ENCODE results near the gene COTL1. TPM values are rescaled to one million over a fixed set of nuclear protein-coding genes. Genes with fewer than 3 reads are reported as not detected.

COTL1 gene
- total RNA-seq, 4 donors from 2014 or later: 29.9 to 84.9 (median 52.6) TPM

DNA sequence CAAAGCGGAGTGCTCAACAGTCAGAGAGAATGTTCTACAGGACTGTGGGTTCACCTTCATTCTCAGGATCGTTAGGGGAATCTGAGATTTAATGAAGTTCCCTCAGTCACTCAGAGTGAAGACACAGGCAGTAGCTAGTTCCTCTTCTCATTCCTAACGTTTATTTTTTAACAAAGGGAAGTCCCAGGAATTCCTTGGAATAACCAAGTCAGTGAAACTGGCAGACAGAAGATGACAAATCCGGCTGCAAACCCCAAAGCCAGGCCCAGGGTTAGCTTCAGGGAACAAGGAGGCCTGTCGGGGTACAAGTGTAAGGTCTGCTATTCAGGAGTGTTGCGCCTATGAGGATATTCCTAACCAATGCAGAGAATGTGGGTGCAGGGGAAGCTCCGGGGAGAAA, 42.0 kb downstream of the COTL1 start:
- DNase-seq (ENCODE audit: low spot score in 2 of 2): no peak
- Histone ChIP-seq H3K27me3 (no peaks in the 10 kb centered on the region), H3K4me3 (no peak overlapping the region), H3K4me1 (peaks cover 0 to 4% (median 0%) of the 10 kb centered on the region in 4 donors), H3K9me3 (no peaks in the 10 kb centered on the region), H3K36me3 (peaks cover 0 to 10% (median 0%) of the 10 kb centered on the region in 3 donors), H3K27ac (no peak overlapping the region)
- 81 to 85% methylated on average over 7 of the region's 7 CpGs for WGBS, 2 donors
- TF ChIP-seq, protein P1, sequence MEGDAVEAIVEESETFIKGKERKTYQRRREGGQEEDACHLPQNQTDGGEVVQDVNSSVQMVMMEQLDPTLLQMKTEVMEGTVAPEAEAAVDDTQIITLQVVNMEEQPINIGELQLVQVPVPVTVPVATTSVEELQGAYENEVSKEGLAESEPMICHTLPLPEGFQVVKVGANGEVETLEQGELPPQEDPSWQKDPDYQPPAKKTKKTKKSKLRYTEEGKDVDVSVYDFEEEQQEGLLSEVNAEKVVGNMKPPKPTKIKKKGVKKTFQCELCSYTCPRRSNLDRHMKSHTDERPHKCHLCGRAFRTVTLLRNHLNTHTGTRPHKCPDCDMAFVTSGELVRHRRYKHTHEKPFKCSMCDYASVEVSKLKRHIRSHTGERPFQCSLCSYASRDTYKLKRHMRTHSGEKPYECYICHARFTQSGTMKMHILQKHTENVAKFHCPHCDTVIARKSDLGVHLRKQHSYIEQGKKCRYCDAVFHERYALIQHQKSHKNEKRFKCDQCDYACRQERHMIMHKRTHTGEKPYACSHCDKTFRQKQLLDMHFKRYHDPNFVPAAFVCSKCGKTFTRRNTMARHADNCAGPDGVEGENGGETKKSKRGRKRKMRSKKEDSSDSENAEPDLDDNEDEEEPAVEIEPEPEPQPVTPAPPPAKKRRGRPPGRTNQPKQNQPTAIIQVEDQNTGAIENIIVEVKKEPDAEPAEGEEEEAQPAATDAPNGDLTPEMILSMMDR (IDR thresholded peaks at IDR 0.05): no peak

- H3K4me1 ChIP-seq: peaks cover 0 to 4% (median 0%) of the 10 kb centered on the region in 4 donors
- no peak for DNase-seq (ENCODE audit: low spot score in 2 of 2)
- no peaks in the 10 kb centered on the region for H3K27me3 ChIP-seq
- no peak overlapping the region for H3K27ac ChIP-seq
- 73 to 74% methylated on average over 12 of the region's 12 CpGs for WGBS, 2 donors
- H3K9me3 ChIP-seq: peaks cover 0 to 12% (median 0%) of the 10 kb centered on the region in 4 donors
- TF ChIP-seq, protein P1 (IDR thresholded peaks at IDR 0.05): no peak
- TF ChIP-seq POLR2A (IDR thresholded peaks at IDR 0.05): no peak
- TF ChIP-seq EP300 (IDR thresholded peaks at IDR 0.05): no peak
- peaks cover 0 to 12% (median 0%) of the 10 kb centered on the region in 3 donors for H3K36me3 ChIP-seq
- no peak overlapping the region for H3K4me3 ChIP-seq
Measured at GRCh38 chr16:84574191-84574590, 43.7 kb downstream of the COTL1 start.

DNA sequence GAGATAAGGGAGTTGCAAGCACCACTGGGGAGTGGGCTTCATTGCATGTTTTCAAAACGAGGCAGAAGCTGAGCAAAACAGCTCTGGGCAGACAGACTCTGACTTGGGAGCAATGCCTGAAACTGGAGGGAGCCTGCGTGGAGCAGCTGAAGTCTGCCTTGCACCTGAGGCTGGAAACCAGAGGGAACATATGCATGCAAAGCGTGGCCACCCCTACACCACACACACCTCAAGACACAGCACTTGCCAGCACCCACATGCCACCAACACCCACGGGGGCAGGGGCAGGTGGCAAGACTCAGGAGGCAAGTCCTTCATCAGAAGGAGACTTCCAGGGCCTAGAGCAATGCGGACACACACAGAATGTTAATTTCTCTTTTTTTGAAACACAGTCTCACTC, 45.8 kb downstream of the COTL1 start:
- H3K27me3 ChIP-seq: no peaks in the 10 kb centered on the region
- H3K36me3 ChIP-seq: peaks cover 0 to 12% (median 0%) of the 10 kb centered on the region in 3 donors
- H3K4me3 ChIP-seq: no peak overlapping the region
- no peaks in the 10 kb centered on the region for H3K4me1 ChIP-seq
- TF ChIP-seq, protein P1 (IDR thresholded peaks at IDR 0.05): no peak
- TF ChIP-seq POLR2A (IDR thresholded peaks at IDR 0.05): no peak
- TF ChIP-seq EP300 (IDR thresholded peaks at IDR 0.05): no peak
- 81 to 84% methylated on average over 5 of the region's 5 CpGs for WGBS, 2 donors
- H3K9me3 ChIP-seq: peaks cover 0 to 12% (median 0%) of the 10 kb centered on the region in 4 donors
- H3K27ac ChIP-seq: no peak overlapping the region
- DNase-seq (ENCODE audit: low spot score in 2 of 2): no peak

- 95 to 98% methylated on average over 13 of the region's 13 CpGs for WGBS, 2 donors
- DNase-seq (ENCODE audit: low spot score in 2 of 2): no peak
- peaks cover 0 to 12% (median 0%) of the 10 kb centered on the region in 4 donors for H3K9me3 ChIP-seq
- H3K4me1 ChIP-seq: no peaks in the 10 kb centered on the region
- no peak for TF ChIP-seq POLR2A (IDR thresholded peaks at IDR 0.05)
- TF ChIP-seq EP300 (IDR thresholded peaks at IDR 0.05): no peak
- TF ChIP-seq, protein P1 (IDR thresholded peaks at IDR 0.05): no peak
- H3K36me3 ChIP-seq: peaks cover 0 to 13% (median 0%) of the 10 kb centered on the region in 3 donors
- H3K4me3 ChIP-seq: no peak overlapping the region
- H3K27me3 ChIP-seq: no peaks in the 10 kb centered on the region
- no peak overlapping the region for H3K27ac ChIP-seq
Measured at GRCh38 chr16:84571506-84571905, 46.4 kb downstream of the COTL1 start.

GRCh38 chr16:84570739-84571403, 47.0 kb downstream of the COTL1 start:
- H3K9me3 ChIP-seq: peaks cover 0 to 12% (median 0%) of the 10 kb centered on the region in 4 donors
- no peaks in the 10 kb centered on the region for H3K27me3 ChIP-seq
- no peaks in the 10 kb centered on the region for H3K4me1 ChIP-seq
- DNase-seq (ENCODE audit: low spot score in 2 of 2): no peak
- WGBS, 2 donors: 78 to 90% methylated on average over 13 to 14 of the region's 14 CpGs
- H3K27ac ChIP-seq: no peak overlapping the region
- no peak overlapping the region for H3K4me3 ChIP-seq
- H3K36me3 ChIP-seq: peaks cover 0 to 19% (median 0%) of the 10 kb centered on the region in 3 donors
- no peak for TF ChIP-seq EP300 (IDR thresholded peaks at IDR 0.05)
- TF ChIP-seq POLR2A (IDR thresholded peaks at IDR 0.05): no peak
- TF ChIP-seq, protein P1 (IDR thresholded peaks at IDR 0.05): no peak
